Activated CD8-positive, alpha-beta T cell treated with anti-CD3 and anti-CD28 coated beads for 36 hours (primary cell): ENCODE data around the gene MBD3L2. TPM values are rescaled to one million over a fixed set of nuclear protein-coding genes. Genes with fewer than 3 reads are reported as not detected.

Source experiments
- ATAC-seq: fragments of 200-7000 bp; cut with Tn5 transposase; one replicate; pipeline ENCODE4 v1.10.0; 2021; ENCODE audit warnings: mild to moderate bottlenecking, moderate library complexity
- CTCF ChIA-PET: fragments of 350-600 bp; sonication (Branson Sonifier 250); formaldehyde crosslinking; loops from one replicate; lab custom pipeline; 2021; ENCODE audit warnings: antibody characterized with exemption; lab: Charles Lee
- POLR2A ChIA-PET: fragments of 350-600 bp; sonication (Branson Sonifier 250); formaldehyde crosslinking; loops from one replicate; lab custom pipeline; 2021; ENCODE audit warnings: antibody characterized with exemption; lab: Charles Lee
- DNase-seq: peaks from one replicate; pipeline ENCODE4 v3.0.0-alpha.2; 2020
- H3K27ac Mint-ChIP-seq: one replicate; pipeline ENCODE4 v1.8.0; 2021; ENCODE audit warnings: mild to moderate bottlenecking, mixed read lengths
- H3K27me3 Mint-ChIP-seq: one replicate; pipeline ENCODE4 v1.8.0; 2021; ENCODE audit warnings: mixed read lengths
- H3K36me3 Mint-ChIP-seq: one replicate; pipeline ENCODE4 v1.8.0; 2021; ENCODE audit warnings: low read depth, mixed read lengths
- H3K4me1 Mint-ChIP-seq: one replicate; pipeline ENCODE4 v1.8.0; 2021; ENCODE audit warnings: low read depth, mixed read lengths
- H3K4me3 Mint-ChIP-seq: one replicate; pipeline ENCODE4 v1.8.0; 2021; ENCODE audit warnings: mild to moderate bottlenecking, moderate library complexity, mixed read lengths
- H3K9me3 Mint-ChIP-seq: one replicate; pipeline ENCODE4 v1.8.0; 2021; ENCODE audit warnings: mixed read lengths
- CTCF ChIP-seq: fragments of 200-600 bp; IDR thresholded peaks from one replicate; pipeline ENCODE4 v1.8.0; 2022; ENCODE audit warnings: antibody characterized with exemption, mild to moderate bottlenecking
- intact Hi-C: fragments of 100-400 bp; cut with micrococcal nuclease; formaldehyde crosslinking; loops from one replicate; pipeline ENCODE4 v1.10.0; 2022
- total RNA-seq, 2 experiments: library from RNA; stranded (reverse); gene quantifications; one replicate each; pipeline ENCODE4 v1.2.3, GENCODE V29; 2021

The MBD3L2 gene
- total RNA-seq, 2 experiments from 2014 or later: not detected

DNA sequence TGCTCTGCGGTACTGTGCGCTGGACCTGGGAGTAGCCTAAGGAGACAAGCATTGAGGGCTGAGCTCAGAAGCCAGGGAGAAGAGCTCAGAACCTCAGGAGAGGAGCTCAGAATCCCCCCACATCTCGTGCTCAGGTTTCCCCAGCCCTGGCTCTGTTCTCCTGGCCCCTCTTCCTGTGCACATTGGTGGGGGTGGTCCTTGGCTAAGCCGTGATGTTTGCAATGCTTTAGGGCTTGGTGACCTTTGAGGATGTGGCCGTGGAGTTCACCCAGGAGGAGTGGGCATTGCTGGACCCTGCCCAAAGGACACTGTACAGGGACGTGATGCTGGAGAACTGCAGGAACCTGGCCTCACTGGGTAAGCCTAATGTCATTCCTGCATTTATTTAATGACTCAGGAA is 27.0 kb downstream of the MBD3L2 start:
- H3K27ac Mint-ChIP-seq: no peak overlapping the region
- ChIA-PET POLR2A (interaction anchor here (0.6 to 1.5 kb wide), 2 partner anchors 23 to 643 kb away, joined by 3 read pairs; no protein-coding TSS in a partner anchor), CTCF (interaction anchor here (1.7 kb wide), 1 partner anchor 25 kb away, joined by 3 read pairs; no protein-coding TSS in a partner anchor)
- H3K36me3 Mint-ChIP-seq: peaks cover 86% of the 10 kb centered on the region
- H3K27me3 Mint-ChIP-seq: no peaks in the 10 kb centered on the region
- ATAC-seq (no peak), DNase-seq (no peak)
- H3K4me1 Mint-ChIP-seq: peaks cover 12% of the 10 kb centered on the region
- peaks cover 36% of the 10 kb centered on the region for H3K9me3 Mint-ChIP-seq
- H3K4me3 Mint-ChIP-seq: no peak overlapping the region
- no peak for TF ChIP-seq CTCF
- intact Hi-C loops: no loop called here

DNA sequence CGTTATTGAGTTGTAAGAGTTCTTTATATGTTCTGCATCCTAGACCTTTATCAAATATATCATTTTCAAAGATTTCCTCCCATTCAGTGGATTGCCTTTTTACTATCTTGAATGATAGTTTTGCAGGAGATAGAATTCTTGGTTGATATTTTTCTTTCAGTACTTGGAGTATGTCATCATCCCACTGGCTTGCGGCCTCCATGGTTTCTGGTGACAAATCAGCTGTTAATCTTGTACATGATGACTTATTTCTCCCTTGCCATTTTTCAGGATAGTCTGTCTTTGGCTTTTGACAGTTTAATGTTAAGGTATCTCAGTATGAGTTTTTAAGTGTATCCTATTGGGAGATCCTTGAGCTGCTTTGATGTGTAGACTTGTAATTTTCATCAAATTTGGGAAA is 28.9 kb downstream of the MBD3L2 start:
- peaks cover 5% of the 10 kb centered on the region for H3K4me1 Mint-ChIP-seq
- ATAC-seq: no peak
- ChIA-PET POLR2A (interaction anchor here (0.6 kb wide), 1 partner anchor 525 kb away, joined by 3 read pairs; no protein-coding TSS in a partner anchor), CTCF (no interaction called here)
- DNase-seq: no peak
- TF ChIP-seq CTCF: no peak
- H3K4me3 Mint-ChIP-seq: no peak overlapping the region
- peaks cover 94% of the 10 kb centered on the region for H3K36me3 Mint-ChIP-seq
- H3K9me3 Mint-ChIP-seq: peaks cover 45% of the 10 kb centered on the region
- intact Hi-C loops: no loop called here
- no peak overlapping the region for H3K27ac Mint-ChIP-seq
- no peaks in the 10 kb centered on the region for H3K27me3 Mint-ChIP-seq

GRCh38 chr19:7083076-7083956 is 34.2 kb downstream of the MBD3L2 start:
- peaks cover 59% of the 10 kb centered on the region for H3K9me3 Mint-ChIP-seq
- ChIA-PET POLR2A (interaction anchor here (1.0 kb wide), 1 partner anchor 14 kb away, joined by 3 read pairs; no protein-coding TSS in a partner anchor), CTCF (no interaction called here)
- no peak overlapping the region for H3K4me3 Mint-ChIP-seq
- no peaks in the 10 kb centered on the region for H3K27me3 Mint-ChIP-seq
- DNase-seq: peak; percentile 34
- peaks cover 81% of the 10 kb centered on the region for H3K36me3 Mint-ChIP-seq
- intact Hi-C loops: no loop called here
- H3K27ac Mint-ChIP-seq: no peak overlapping the region
- H3K4me1 Mint-ChIP-seq: peaks cover 2% of the 10 kb centered on the region
- no peak for ATAC-seq
- no peak for TF ChIP-seq CTCF

- H3K4me1 Mint-ChIP-seq: peaks cover 7% of the 10 kb centered on the region
- H3K27ac Mint-ChIP-seq: no peak overlapping the region
- no peak for ATAC-seq
- H3K27me3 Mint-ChIP-seq: no peaks in the 10 kb centered on the region
- CTCF ChIA-PET: no interaction called here
- H3K4me3 Mint-ChIP-seq: no peak overlapping the region
- peaks cover 55% of the 10 kb centered on the region for H3K36me3 Mint-ChIP-seq
- TF ChIP-seq CTCF: no peak
- DNase-seq: no peak
- H3K9me3 Mint-ChIP-seq: peaks cover 52% of the 10 kb centered on the region
- POLR2A ChIA-PET: no interaction called here
- intact Hi-C loops: no loop called here
Measured at GRCh38 chr19:7088999-7089398, 39.9 kb downstream of the MBD3L2 start.

DNA sequence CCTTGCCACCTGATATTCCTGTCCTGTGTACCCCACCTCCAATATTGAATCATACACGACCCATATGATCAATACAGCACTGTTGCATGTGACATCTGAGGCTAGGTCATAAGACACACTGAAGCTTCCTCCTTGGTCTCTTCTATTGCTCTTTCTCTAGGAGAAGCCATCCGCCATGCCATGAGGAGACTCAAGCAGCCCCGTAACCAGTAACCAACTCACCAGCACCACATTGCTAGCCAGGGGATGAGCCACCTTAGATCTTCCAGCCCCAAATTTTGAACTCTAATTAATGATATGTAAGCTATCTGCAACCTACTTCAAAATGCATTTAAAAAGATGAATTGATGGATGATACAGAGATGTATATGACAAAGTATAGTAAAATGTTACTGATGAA is 49.0 kb downstream of the MBD3L2 start:
- no peak for DNase-seq
- Mint-ChIP-seq H3K27ac (peak overlapping the region; percentile 84), H3K9me3 (peaks cover 32% of the 10 kb centered on the region), H3K4me1 (peaks cover 16% of the 10 kb centered on the region), H3K4me3 (peak overlapping the region; percentile 87), H3K36me3 (peaks cover 15% of the 10 kb centered on the region), H3K27me3 (no peaks in the 10 kb centered on the region)
- ChIA-PET CTCF (no interaction called here), POLR2A (interaction anchor here (1.4 kb wide), 1 partner anchor 28 kb away, joined by 3 read pairs; the partner anchor contains the start of gene ZNF557)
- TF ChIP-seq CTCF: no peak
- ATAC-seq: no peak
- intact Hi-C loops: no loop called here
